HFF-Myc (cell line): ENCODE results near the gene MAP4K3.

ENCODE experiments used
- DNase-seq: peaks from one replicate; pipeline ENCODE4 v3.0.0-alpha.2; 2011; ENCODE audit warnings: low read depth; ENCODE audit errors: extremely low read depth
- H3K4me3 ChIP-seq: replicated peaks from 2 replicates; pipeline ENCODE4 v1.5.1; 2011; ENCODE audit warnings: low read depth, mild to moderate bottlenecking, control low read depth, low read length
- TF ChIP-seq, protein P1 (sequence below): IDR thresholded peaks from 2 replicates; pipeline ENCODE4 v1.5.1; 2012; ENCODE audit warnings: mild to moderate bottlenecking, low read depth, low read length, control low read depth; ENCODE audit errors: missing control alignments

The MAP4K3 gene

DNA sequence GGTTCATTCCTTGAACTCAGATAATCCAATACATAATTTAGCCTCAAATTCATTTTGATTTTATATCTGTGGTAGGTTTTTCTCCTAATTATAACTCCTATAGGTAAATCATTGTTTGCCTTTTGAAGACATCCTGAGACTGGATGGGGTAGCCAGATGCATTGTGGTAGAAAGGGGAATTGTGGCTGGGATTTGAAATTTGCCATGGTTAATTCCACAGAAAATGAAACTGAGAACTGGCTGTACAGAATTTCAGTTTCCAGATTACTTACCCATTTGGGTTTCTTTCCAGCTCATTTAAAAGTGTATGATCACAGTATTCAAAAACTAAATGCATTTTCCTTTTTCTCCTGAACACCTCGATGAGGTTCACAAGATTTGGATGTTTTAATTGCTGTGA, 211.5 kb downstream of the MAP4K3 start:
- TF ChIP-seq, protein P1, sequence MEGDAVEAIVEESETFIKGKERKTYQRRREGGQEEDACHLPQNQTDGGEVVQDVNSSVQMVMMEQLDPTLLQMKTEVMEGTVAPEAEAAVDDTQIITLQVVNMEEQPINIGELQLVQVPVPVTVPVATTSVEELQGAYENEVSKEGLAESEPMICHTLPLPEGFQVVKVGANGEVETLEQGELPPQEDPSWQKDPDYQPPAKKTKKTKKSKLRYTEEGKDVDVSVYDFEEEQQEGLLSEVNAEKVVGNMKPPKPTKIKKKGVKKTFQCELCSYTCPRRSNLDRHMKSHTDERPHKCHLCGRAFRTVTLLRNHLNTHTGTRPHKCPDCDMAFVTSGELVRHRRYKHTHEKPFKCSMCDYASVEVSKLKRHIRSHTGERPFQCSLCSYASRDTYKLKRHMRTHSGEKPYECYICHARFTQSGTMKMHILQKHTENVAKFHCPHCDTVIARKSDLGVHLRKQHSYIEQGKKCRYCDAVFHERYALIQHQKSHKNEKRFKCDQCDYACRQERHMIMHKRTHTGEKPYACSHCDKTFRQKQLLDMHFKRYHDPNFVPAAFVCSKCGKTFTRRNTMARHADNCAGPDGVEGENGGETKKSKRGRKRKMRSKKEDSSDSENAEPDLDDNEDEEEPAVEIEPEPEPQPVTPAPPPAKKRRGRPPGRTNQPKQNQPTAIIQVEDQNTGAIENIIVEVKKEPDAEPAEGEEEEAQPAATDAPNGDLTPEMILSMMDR, result no peak
- no peak overlapping the region for H3K4me3 ChIP-seq
- no peak for DNase-seq

DNA sequence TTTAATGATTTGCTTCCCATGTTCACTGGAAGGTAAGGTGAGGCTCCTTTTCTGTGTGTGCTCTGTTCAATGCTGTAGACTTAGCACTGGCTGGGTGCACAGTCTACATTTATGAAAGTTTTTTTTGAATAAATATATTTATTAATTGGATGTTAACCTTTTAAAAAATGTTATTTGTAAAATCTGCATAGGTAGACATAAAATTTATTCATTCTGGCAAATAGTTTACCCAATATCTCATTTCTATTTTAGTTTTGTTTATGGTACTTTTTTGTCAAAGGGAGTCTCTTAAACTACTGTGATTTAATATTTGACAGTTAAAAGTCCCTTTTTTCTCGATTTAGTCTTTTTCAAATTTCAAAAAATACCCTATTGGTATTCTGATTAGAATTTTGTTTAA, 213.2 kb downstream of the MAP4K3 start:
- TF ChIP-seq, protein P1, result no peak
- no peak overlapping the region for H3K4me3 ChIP-seq
- DNase-seq, result no peak

DNA sequence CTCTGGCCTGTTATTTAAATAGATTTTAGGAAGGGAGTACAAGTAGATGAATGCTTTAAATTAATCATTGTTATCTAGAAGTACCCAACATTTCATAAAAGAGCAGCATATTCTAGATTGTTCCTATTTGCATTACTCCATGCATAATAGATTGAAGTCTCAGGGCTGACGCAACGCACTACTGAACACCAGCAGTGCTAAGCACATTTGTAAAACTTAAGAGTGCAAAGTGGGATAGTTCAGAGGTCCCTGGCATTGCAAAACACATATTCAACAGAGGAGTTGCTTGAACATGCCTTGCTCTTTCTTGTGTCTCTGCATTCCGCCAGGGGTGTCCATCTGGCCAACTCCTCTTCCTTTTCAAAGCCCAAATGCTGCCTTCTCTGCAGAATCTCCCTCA, 215.6 kb downstream of the MAP4K3 start:
- DNase-seq, result no peak
- TF ChIP-seq, protein P1, result no peak
- H3K4me3 ChIP-seq, result no peak overlapping the region

DNA sequence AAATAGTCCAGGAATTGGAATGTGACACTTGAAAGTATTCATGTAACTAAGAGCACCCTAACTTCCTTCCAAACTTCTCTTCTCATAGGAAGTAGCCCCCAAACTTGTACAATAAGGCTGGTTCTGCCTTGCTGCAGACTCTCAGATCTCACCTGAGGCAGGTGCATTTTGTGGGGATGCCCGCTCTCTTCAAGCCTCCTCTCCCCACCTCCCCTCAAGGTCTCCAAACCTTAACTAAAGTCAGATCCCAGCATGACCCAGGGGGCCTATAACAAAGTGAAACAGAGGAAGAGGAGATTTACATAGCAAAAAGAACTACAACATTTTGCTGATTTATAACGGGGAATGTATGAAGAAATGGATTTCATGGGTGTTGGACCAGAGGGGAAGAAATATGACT, 216.9 kb downstream of the MAP4K3 start:
- TF ChIP-seq, protein P1, result no peak
- H3K4me3 ChIP-seq, result no peak overlapping the region
- no peak for DNase-seq

DNA sequence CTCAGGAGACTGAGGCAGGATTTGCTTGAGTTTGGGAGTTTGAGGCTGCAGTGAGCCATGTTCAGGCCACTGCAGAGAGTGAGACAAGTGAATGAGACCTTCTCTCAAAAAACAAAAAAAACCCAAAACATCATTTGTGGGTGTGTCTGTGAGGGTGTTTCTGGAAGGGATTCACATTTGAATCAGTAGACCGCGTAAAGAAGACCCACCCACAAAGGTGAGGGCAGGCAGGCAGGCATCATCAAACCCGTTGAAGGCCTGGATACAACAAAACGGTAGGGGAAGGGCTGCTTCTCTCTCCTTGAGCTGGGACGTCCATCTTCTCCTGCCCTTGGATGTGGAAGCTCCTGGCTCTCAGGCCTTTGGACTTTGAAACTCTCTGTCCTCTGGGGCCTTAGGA, 218.7 kb downstream of the MAP4K3 start:
- no peak for DNase-seq
- no peak overlapping the region for H3K4me3 ChIP-seq
- TF ChIP-seq, protein P1, result no peak

DNA sequence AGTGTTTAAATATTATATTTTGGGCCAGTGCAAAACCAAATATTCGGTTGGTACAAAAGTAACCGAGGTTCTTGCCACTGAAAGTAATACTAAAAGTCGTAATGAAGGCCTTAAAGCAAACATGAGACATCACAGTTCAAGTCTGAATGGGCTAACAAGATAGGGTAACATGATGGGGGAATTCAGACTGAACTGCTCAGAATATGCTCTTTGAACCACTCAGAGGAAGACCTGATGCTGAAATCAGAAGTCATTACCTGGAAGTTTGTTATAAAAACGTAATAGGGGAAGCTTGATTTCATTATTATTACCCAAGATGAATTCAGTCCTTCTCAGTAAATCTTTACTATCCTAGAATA, 219.9 kb downstream of the MAP4K3 start:
- no peak for DNase-seq
- no peak overlapping the region for H3K4me3 ChIP-seq
- TF ChIP-seq, protein P1, result no peak

DNA sequence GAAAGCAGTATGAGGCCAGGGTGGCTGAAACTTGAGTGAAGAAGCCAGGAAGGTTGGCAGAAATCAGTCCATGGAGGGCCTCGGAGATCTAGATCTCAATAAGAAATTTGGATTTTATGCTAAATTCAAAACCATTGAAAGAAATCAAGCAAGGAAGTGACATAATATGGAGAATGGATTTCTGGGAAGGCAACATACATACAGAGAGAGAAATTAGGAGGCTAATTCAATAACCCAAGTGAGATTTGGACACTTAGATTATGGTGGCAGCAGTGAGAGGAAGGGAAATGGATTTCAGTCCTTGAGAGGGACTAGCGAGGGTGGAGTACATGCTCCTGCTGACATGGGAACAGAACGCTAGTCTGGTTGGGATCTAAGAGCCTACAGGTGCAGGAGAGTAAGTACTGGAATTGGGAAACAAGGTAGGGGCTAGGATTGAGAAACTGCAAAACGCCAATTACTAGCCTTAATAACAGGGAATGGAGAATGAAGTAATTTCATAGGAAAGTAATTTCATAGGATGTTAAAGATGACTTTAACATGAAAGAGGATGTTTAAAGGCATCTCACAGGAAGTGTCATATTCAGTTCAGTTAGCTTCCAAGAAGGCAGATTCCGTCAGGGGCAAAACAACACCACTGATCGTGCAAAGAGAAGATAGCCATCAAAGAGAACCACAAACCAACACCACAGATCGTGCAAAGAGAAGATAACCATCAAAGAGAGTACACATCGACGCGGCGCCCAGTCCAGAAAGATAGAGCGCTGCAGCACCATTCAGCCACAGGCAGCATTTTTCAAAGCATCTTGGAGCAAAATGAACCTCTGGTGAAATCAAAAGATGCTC, 220.5 kb downstream of the MAP4K3 start:
- DNase-seq, result no peak
- no peak overlapping the region for H3K4me3 ChIP-seq
- TF ChIP-seq, protein P1, result no peak
